GM12878 (cell line): Measurements from ENCODE around the gene B3GALT6. TPM values are rescaled to one million over a fixed set of nuclear protein-coding genes. Genes with fewer than 3 reads are reported as not detected.

Experiments used
- ATAC-seq: fragments of 200-7000 bp; cut with Tn5 transposase; 3 replicates; pipeline ENCODE4 v1.9.1; 2020; ENCODE audit warnings: mild to moderate bottlenecking, moderate library complexity
- BruUV-seq: library from RNA; stranded (reverse); fragments of 400-500 nt; replicated peaks from 2 replicates; lab custom pipeline; 2021; lab: Mats Ljungman, UMichigan
- CTCF ChIA-PET: fragments of 300-600 bp; sonication (Branson Sonifier 250); formaldehyde crosslinking; extraction: SDS; loops from one replicate; lab custom pipeline; 2021; ENCODE audit warnings: inconsistent platforms; lab: Yijun Ruan, JAX
- POLR2A ChIA-PET: fragments of 350-600 bp; formaldehyde crosslinking; extraction: SDS; loops from one replicate; lab custom pipeline; 2021; ENCODE audit warnings: inconsistent platforms; lab: Charles Lee
- RAD21 ChIA-PET: fragments of 300-600 bp; sonication (Branson Sonifier 250); formaldehyde crosslinking; loops from one replicate; lab custom pipeline; 2023; ENCODE audit warnings: antibody characterized with exemption; ENCODE audit not compliant: unreplicated experiment; lab: Charles Lee
- SMC1A ChIA-PET: fragments of 300-600 bp; sonication (Branson Sonifier 250); formaldehyde crosslinking; loops from one replicate; lab custom pipeline; 2023; ENCODE audit not compliant: unreplicated experiment, uncharacterized antibody; lab: Charles Lee
- DNase-seq: peaks from one replicate; pipeline ENCODE4 v3.0.0-alpha.2; 2011; ENCODE audit warnings: low read depth, low spot score
- FAIRE-seq: peaks from 3 replicates; lab custom pipeline; 2011; peaks lifted over from hg19 to GRCh38; lab: Jason Lieb, UNC
- H2AFZ ChIP-seq: 2 replicates; pipeline ENCODE4 v1.6.0; 2011; ENCODE audit warnings: low read depth, low read length, control low read depth; ENCODE audit not compliant: control insufficient read depth
- H3K27ac ChIP-seq: 2 replicates; pipeline ENCODE4 v1.5.1; 2011; ENCODE audit warnings: control low read depth; ENCODE audit not compliant: control insufficient read depth, insufficient read depth
- H3K27me3 ChIP-seq, 2 experiments: replicated peaks in 1 of 2; 2 replicates each; pipeline versions ENCODE4 v1.6.0 to v1.6.1; 2011; ENCODE audit warnings: low read length in 1 of 2; ENCODE audit not compliant: control insufficient read depth in 2 of 2, insufficient read depth in 2 of 2
- H3K36me3 ChIP-seq, 2 experiments: 2 replicates each; pipeline ENCODE4 v1.5.1; 2011; ENCODE audit warnings: low read length in 1 of 2; ENCODE audit not compliant: control insufficient read depth in 2 of 2, insufficient read depth in 2 of 2
- H3K4me1 ChIP-seq: 2 replicates; pipeline ENCODE4 v1.6.1; 2011; ENCODE audit warnings: mild to moderate bottlenecking, low read length, moderate library complexity, mixed read lengths; ENCODE audit not compliant: control insufficient read depth, insufficient read depth
- H3K4me2 ChIP-seq: 2 replicates; pipeline ENCODE4 v1.6.0; 2011; ENCODE audit warnings: control low read depth; ENCODE audit not compliant: control insufficient read depth, insufficient read depth
- H3K4me3 ChIP-seq: fragments of 200-600 bp; sonication (generic); 2 replicates; pipeline ENCODE4 v1.5.1; 2016
- H3K79me2 ChIP-seq: 2 replicates; pipeline ENCODE4 v1.6.0; 2011; ENCODE audit warnings: low read length; ENCODE audit not compliant: control insufficient read depth, insufficient read depth
- H3K9ac ChIP-seq: 2 replicates; pipeline ENCODE4 v1.8.0; 2011; ENCODE audit warnings: low read length, control low read depth, mixed read lengths; ENCODE audit not compliant: control insufficient read depth, insufficient read depth
- H3K9me3 ChIP-seq: replicated peaks from 3 replicates; pipeline ENCODE4 v1.5.1; 2011; ENCODE audit warnings: mild to moderate bottlenecking, low read length; ENCODE audit not compliant: control insufficient read depth, insufficient read depth
- H4K20me1 ChIP-seq: 2 replicates; pipeline ENCODE4 v1.6.0; 2011; ENCODE audit not compliant: control insufficient read depth, insufficient read depth
- ATF3 ChIP-seq: IDR thresholded peaks from 2 replicates; pipeline ENCODE4 v1.6.1; 2011; ENCODE audit warnings: low read depth, mild to moderate bottlenecking, low read length, moderate library complexity, borderline replicate concordance; ENCODE audit errors: extremely low read depth
- EGR1 ChIP-seq, 2 experiments: IDR thresholded peaks; 1 replicate in 1 of 2; 2 replicates in 1 of 2; pipeline ENCODE4 v1.6.1; 2011 to 2012; ENCODE audit warnings: low read depth in 2 of 2, low read length in 2 of 2, borderline replicate concordance in 1 of 2, mild to moderate bottlenecking in 1 of 2, moderate library complexity in 1 of 2
- EP300 ChIP-seq, 2 experiments: fragments of 150-350 bp in 1 of 2; IDR thresholded peaks; 2 replicates each; pipeline ENCODE4 v1.6.1; 2011 to 2012; ENCODE audit warnings: low read depth in 2 of 2, low read length in 2 of 2, borderline replicate concordance in 1 of 2, improper control_type of control experiment in 1 of 2, inconsistent platforms in 1 of 2; ENCODE audit not compliant: control insufficient read depth in 1 of 2
- IRF3 ChIP-seq: fragments of 450-650 bp; IDR thresholded peaks from 2 replicates; pipeline ENCODE4 v1.6.1; 2014; ENCODE audit warnings: mild to moderate bottlenecking
- IRF4 ChIP-seq: IDR thresholded peaks from 2 replicates; pipeline ENCODE4 v1.6.1; 2011; ENCODE audit warnings: low read depth, low read length
- MAX ChIP-seq: IDR thresholded peaks from 2 replicates; pipeline ENCODE4 v1.6.1; 2012; ENCODE audit warnings: low read depth, low read length, improper control_type of control experiment
- MYB ChIP-seq: fragments of 150-350 bp; IDR thresholded peaks from 2 replicates; pipeline ENCODE4 v1.6.1; 2014; ENCODE audit warnings: mild to moderate bottlenecking, low read depth, low read length, borderline replicate concordance
- NKRF ChIP-seq: fragments of 450-650 bp; conservative IDR thresholded peaks from 2 replicates; pipeline ENCODE4 v1.6.1; 2017; ENCODE audit warnings: mild to moderate bottlenecking, moderate library complexity
- NRF1 ChIP-seq: conservative IDR thresholded peaks from 2 replicates; pipeline ENCODE4 v1.6.1; 2011; ENCODE audit warnings: mild to moderate bottlenecking, low read depth, low read length, improper control_type of control experiment
- PAX5 ChIP-seq: IDR thresholded peaks from 2 replicates; pipeline ENCODE4 v1.6.1; 2011; ENCODE audit warnings: low read depth, low read length, borderline replicate concordance
- POU2F2 ChIP-seq: IDR thresholded peaks from 3 replicates; pipeline ENCODE4 v1.6.1; 2011; ENCODE audit warnings: low read depth, mild to moderate bottlenecking, low read length, borderline replicate concordance
- RELA ChIP-seq: fragments of 450-650 bp; IDR thresholded peaks from 2 replicates; pipeline ENCODE4 v1.8.0; 2014; ENCODE audit warnings: borderline replicate concordance; ENCODE audit not compliant: partially characterized antibody
- SREBF2 ChIP-seq: IDR thresholded peaks from 2 replicates; pipeline ENCODE4 v1.6.1; 2012; ENCODE audit warnings: mild to moderate bottlenecking, low read length
- TCF12 ChIP-seq: IDR thresholded peaks from 2 replicates; pipeline ENCODE4 v1.6.1; 2011; ENCODE audit warnings: low read depth, mild to moderate bottlenecking, low read length
- TCF7 ChIP-seq: IDR thresholded peaks from 2 replicates; pipeline ENCODE4 v1.6.1; 2014; ENCODE audit warnings: antibody characterized with exemption, borderline replicate concordance
- ZNF24 ChIP-seq: fragments of 450-650 bp; IDR thresholded peaks from 2 replicates; pipeline ENCODE4 v1.6.1; 2017; ENCODE audit warnings: antibody characterized with exemption, mild to moderate bottlenecking
- WGBS: methylation state at CpG from one replicate; pipeline ENCODE4 v1.1.6; 2016; ENCODE audit warnings: low lambda C conversion rate; ENCODE audit not compliant: insufficient replicate concordance, insufficient coverage; ENCODE audit errors: missing lambda C conversion rate; 5-methylcytosine and 5-hydroxymethylcytosine counted together
- in situ Hi-C: fragments of 300-500 bp; cut with MboI; formaldehyde crosslinking; loops from 9 replicates; pipeline ENCODE4 v1.14.3; 2018; ENCODE audit warnings: mixed read lengths
- intact Hi-C: fragments of 100-400 bp; cut with micrococcal nuclease; formaldehyde crosslinking; loops from one replicate; pipeline ENCODE4 v1.14.2; 2022; ENCODE audit not compliant: unreplicated experiment
- polyA plus RNA-seq, 11 experiments: library from polyadenylated mRNA; depleted of rRNA in 4 of 11; unstranded in 6 of 11; stranded (reverse) in 5 of 11; fragments of >200 nt; fragmentation: Nextera tagmentation in 4 of 11; fragmentation: Illumina TruSeq in 1 of 11; extraction: Ambion mirVana in 4 of 11; extraction: Trizol in 1 of 11; gene quantifications; 1 replicate in 1 of 11; 2 replicates in 10 of 11; pipeline versions ENCODE4 v1.2.1 to v1.2.3, GENCODE V29; 2011 to 2016; ENCODE audit warnings: inconsistent platforms in 2 of 11, missing spikeins in 2 of 11, low read depth in 1 of 11
- total RNA-seq, 4 experiments: library from RNA; depleted of rRNA in 3 of 4; stranded (reverse); fragments of >200 nt in 3 of 4; fragmentation: Illumina TruSeq in 1 of 4; extraction: Trizol in 1 of 4; gene quantifications; 2 replicates each; pipeline versions ENCODE4 v1.2.1 to v1.2.3, GENCODE V29; 2013 to 2021

The B3GALT6 gene
- total and polyA plus RNA-seq, 10 of the 15 experiments (the other 5 are each of a cell fraction or from before 2014, with no cell fraction given) = 0.53 to 20.8 (median 4.5) TPM

GRCh38 chr1:1200876-1201810 is 30.9 kb upstream of the B3GALT6 start:
- ATAC-seq = peak; percentile 79
- WGBS = 5% methylated on average over 20 of the region's 109 CpGs
- TF ChIP-seq EP300 (IDR thresholded peaks at IDR 0.05; ENCODE audit: borderline replicate concordance in 1 of 2, control insufficient read depth in 1 of 2, low read depth in 2 of 2, low read length in 2 of 2) = peak; percentile 81 to 83; a peak in 3 of 4 replicates
- TF ChIP-seq SREBF2 = no peak
- TF ChIP-seq IRF3 = no peak
- TF ChIP-seq MAX = peak; percentile 29; the same call in 1 of the 2 replicates
- TF ChIP-seq TCF12 = peak; percentile 68
- TF ChIP-seq RELA = peak; percentile 98
- no peak for TF ChIP-seq NRF1
- TF ChIP-seq IRF4 = no peak
- no peak for TF ChIP-seq ATF3
- TF ChIP-seq PAX5 = peak; percentile 79; the same call in 1 of the 2 replicates
- peak; percentile 80 for TF ChIP-seq ZNF24
- TF ChIP-seq TCF7 = no peak
- no peak for TF ChIP-seq MYB
- TF ChIP-seq POU2F2 = 0 out of 3 replicates have a peak, but pooled peaks have one; percentile 20
- peak; percentile 82 for TF ChIP-seq NKRF
- TF ChIP-seq EGR1 (IDR thresholded peaks at IDR 0.05; ENCODE audit: borderline replicate concordance in 1 of 2, low read depth in 2 of 2, low read length in 2 of 2) = peak; percentile 23 to 99

More at GRCh38 chr1:1200876-1201810, 30.9 kb upstream of the B3GALT6 start:
- peak overlapping the region; percentile 64 for H3K4me2 ChIP-seq
- H3K9me3 ChIP-seq = no peaks in the 10 kb centered on the region; the same call in 2 of the 3 replicates
- H3K4me3 ChIP-seq = no peak overlapping the region
- H2AFZ ChIP-seq = peak overlapping the region; percentile 17
- no peaks in the 10 kb centered on the region for H4K20me1 ChIP-seq
- no peak overlapping the region for H3K9ac ChIP-seq
- ChIA-PET POLR2A (interaction anchor here (0.7 to 1.2 kb wide), 4 partner anchors 12 to 179 kb away, joined by 3 to 4 read pairs (median 4); no protein-coding TSS in a partner anchor), CTCF (interaction anchor here (0.8 to 1.0 kb wide), 2 partner anchors 10 to 55 kb away, joined by 3 to 7 read pairs; no protein-coding TSS in a partner anchor), RAD21 (interaction anchor here (0.7 to 1.4 kb wide), 2 partner anchors 30 kb away, joined by 3 to 5 read pairs; no protein-coding TSS in a partner anchor), SMC1A (interaction anchor here (1.0 kb wide), 1 partner anchor 76 kb away, joined by 3 read pairs; no protein-coding TSS in a partner anchor)
- H3K4me1 ChIP-seq = peaks cover 4% of the 10 kb centered on the region; the same call in 1 of the 2 replicates
- H3K79me2 ChIP-seq = no peaks in the 10 kb centered on the region
- no peak for FAIRE-seq
- BruUV-seq = no TSS peak
- H3K27me3 ChIP-seq = no peaks in the 10 kb centered on the region; a peak in 1 of 4 replicates
- in situ Hi-C loops = no loop called here
- no peak for DNase-seq
- H3K36me3 ChIP-seq = no peaks in the 10 kb centered on the region
- intact Hi-C loops = no loop called here
- H3K27ac ChIP-seq = no peak overlapping the region
